Sigmoid colon (tissue), 4 donors: Measurements from ENCODE around the gene PFKL.

Experiments used
- CTCF ChIP-seq, 4 experiments: fragments of 450-650 bp in 3 of 4; fragments of 200-600 bp in 1 of 4; IDR thresholded peaks; one replicate each; pipeline ENCODE4 v1.5.1; 2016 to 2019; ENCODE audit warnings: antibody characterized with exemption in 4 of 4, mild to moderate bottlenecking in 3 of 4, moderate library complexity in 2 of 4
- EP300 ChIP-seq, 4 donors: sonication (generic); formaldehyde crosslinking; IDR thresholded peaks; one replicate each; pipeline ENCODE4 v1.6.1; 2017; ENCODE audit warnings: antibody characterized with exemption in 4 of 4
- POLR2A ChIP-seq, 2 donors: fragments of 450-650 bp; IDR thresholded peaks; one replicate each; pipeline ENCODE4 v1.6.1; 2016; ENCODE audit warnings: antibody characterized with exemption in 2 of 2, mild to moderate bottlenecking in 2 of 2, moderate library complexity in 2 of 2
- POLR2AphosphoS5 ChIP-seq, 4 donors: sonication (generic); formaldehyde crosslinking; IDR thresholded peaks; one replicate each; pipeline ENCODE4 v1.6.1; 2017; ENCODE audit warnings: antibody characterized with exemption in 4 of 4

DNA sequence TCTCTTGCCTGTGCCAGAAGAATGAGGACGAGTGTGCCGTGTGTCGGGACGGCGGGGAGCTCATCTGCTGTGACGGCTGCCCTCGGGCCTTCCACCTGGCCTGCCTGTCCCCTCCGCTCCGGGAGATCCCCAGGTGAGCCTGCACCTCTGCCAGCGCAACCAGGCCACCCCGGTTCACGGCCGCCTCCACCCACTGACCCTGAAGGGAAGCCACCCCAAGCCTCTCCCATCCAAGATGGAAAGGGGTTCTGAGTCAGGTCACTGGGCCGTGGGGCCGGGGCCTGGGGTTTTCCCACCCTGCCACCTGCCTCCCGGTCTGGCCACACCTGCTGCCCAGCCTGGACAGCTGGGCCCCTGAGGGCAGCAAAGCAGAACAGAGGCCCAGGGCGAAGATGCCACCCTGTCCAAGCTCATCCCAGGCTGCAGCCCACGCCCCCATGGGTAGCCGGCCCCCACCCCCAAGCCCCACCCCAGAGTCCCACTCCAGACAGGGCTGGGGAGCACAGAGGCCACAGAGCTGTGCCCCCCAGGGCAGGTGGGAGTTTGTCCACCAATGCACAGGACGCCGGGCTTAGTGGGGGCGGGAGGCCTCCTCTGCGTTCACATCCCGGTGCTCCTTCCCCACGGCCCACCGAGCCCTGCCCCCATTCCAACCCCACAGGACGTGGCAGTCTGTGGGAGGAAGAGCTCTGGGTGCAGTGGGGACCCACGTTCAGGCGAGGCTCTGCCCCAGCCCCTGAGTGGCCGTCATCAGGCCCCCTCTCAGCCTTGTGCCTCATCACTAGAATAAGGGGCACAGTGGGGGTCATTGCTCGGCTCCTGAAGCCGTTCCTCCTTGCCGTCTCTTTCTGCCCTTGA, 8.5 kb upstream of the PFKL start:
- TF ChIP-seq CTCF (IDR thresholded peaks at IDR 0.05) = no peak
- TF ChIP-seq EP300 (IDR thresholded peaks at IDR 0.05) = no peak
- TF ChIP-seq POLR2A (IDR thresholded peaks at IDR 0.05) = no peak
- no peak for TF ChIP-seq POLR2AphosphoS5 (IDR thresholded peaks at IDR 0.05)
